ENCODE measurements around the gene CNKSR3.

Gene CNKSR3

GRCh38 chr6:154434662-154435061 is 75.8 kb downstream of the CNKSR3 start:
- no peak overlapping the region for H3K9ac ChIP-seq
- no peaks in the 10 kb centered on the region for H4K20me1 ChIP-seq (ENCODE audit: insufficient read depth)
- H3K4me3 ChIP-seq (IDR thresholded peaks at IDR 0.05; ENCODE audit: insufficient read depth, low read depth, low read length) = no peak overlapping the region
- TF ChIP-seq, protein P1, sequence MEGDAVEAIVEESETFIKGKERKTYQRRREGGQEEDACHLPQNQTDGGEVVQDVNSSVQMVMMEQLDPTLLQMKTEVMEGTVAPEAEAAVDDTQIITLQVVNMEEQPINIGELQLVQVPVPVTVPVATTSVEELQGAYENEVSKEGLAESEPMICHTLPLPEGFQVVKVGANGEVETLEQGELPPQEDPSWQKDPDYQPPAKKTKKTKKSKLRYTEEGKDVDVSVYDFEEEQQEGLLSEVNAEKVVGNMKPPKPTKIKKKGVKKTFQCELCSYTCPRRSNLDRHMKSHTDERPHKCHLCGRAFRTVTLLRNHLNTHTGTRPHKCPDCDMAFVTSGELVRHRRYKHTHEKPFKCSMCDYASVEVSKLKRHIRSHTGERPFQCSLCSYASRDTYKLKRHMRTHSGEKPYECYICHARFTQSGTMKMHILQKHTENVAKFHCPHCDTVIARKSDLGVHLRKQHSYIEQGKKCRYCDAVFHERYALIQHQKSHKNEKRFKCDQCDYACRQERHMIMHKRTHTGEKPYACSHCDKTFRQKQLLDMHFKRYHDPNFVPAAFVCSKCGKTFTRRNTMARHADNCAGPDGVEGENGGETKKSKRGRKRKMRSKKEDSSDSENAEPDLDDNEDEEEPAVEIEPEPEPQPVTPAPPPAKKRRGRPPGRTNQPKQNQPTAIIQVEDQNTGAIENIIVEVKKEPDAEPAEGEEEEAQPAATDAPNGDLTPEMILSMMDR (conservative IDR thresholded peaks at IDR 0.05; ENCODE audit: low read depth, low read length) = no peak
- H3K27ac ChIP-seq = no peak overlapping the region
- H3K27me3 ChIP-seq (ENCODE audit: insufficient read depth, low read depth) = no peaks in the 10 kb centered on the region
- H3K4me1 ChIP-seq (ENCODE audit: low read depth, poor library complexity, severe bottlenecking) = no peaks in the 10 kb centered on the region
- H2AFZ ChIP-seq (ENCODE audit: low read depth) = no peak overlapping the region
- H3K36me3 ChIP-seq (ENCODE audit: insufficient read depth) = no peaks in the 10 kb centered on the region
- no peaks in the 10 kb centered on the region for H3K79me2 ChIP-seq (ENCODE audit: insufficient read depth, low read depth)
- no peak overlapping the region for H3K4me2 ChIP-seq

- TF ChIP-seq, protein P1 (conservative IDR thresholded peaks at IDR 0.05; ENCODE audit: low read depth, low read length) = no peak
- no peaks in the 10 kb centered on the region for H4K20me1 ChIP-seq (ENCODE audit: insufficient read depth)
- no peaks in the 10 kb centered on the region for H3K4me1 ChIP-seq (ENCODE audit: low read depth, poor library complexity, severe bottlenecking)
- no peak overlapping the region for H3K27ac ChIP-seq
- no peaks in the 10 kb centered on the region for H3K79me2 ChIP-seq (ENCODE audit: insufficient read depth, low read depth)
- no peak overlapping the region for H3K4me3 ChIP-seq (IDR thresholded peaks at IDR 0.05; ENCODE audit: insufficient read depth, low read depth, low read length)
- H3K36me3 ChIP-seq (ENCODE audit: insufficient read depth) = no peaks in the 10 kb centered on the region
- no peaks in the 10 kb centered on the region for H3K27me3 ChIP-seq (ENCODE audit: insufficient read depth, low read depth)
- H3K4me2 ChIP-seq = no peak overlapping the region
- no peak overlapping the region for H3K9ac ChIP-seq
- no peak overlapping the region for H2AFZ ChIP-seq (ENCODE audit: low read depth)
Measured at GRCh38 chr6:154433477-154434241, 76.8 kb downstream of the CNKSR3 start.

DNA sequence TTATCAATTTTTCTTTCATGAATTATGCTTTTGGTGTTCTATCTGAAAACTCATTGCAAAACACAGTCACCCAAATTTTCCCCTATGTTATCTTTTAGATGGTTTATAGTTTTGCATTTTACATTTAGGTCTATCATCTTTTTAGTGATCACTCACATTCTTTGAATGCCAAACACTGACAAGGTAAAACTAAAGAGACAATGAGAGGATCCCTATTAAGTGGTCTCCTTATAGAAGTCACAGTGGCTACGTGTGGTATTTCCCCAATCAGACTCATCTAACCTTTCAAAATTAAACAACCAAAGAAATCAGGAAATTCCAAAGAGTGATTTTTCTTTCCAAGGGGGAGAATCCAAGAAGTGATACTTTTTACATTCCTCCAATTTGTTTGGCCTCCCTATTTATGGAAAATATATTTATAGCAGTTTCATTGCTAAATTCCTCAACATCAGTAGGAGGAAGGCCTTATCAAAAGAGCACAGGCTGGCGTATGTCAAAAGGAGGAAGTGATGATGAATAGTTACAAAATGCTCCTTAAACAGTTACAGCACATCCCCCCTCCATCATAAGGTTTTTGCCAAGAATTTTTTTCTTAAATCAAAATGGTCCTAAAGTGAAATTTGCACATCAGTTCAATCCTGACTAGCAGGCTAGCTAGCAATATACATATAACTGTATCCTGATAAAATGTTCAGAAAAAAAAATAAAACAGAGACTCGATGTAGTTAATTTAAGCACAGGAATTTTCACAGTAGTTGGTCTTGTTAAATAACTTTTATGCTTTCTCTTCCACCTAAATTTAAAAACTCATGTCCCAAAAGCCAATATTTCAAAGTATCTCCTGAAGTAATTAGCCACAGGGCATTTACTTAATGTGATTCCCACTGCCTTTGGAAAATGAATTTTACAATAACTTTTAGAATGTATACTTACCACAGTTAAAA is 77.7 kb downstream of the CNKSR3 start:
- Histone ChIP-seq H3K27ac (no peak overlapping the region), H3K4me2 (no peak overlapping the region), H3K4me3 (IDR thresholded peaks at IDR 0.05; ENCODE audit: insufficient read depth, low read depth, low read length) (no peak overlapping the region), H3K36me3 (ENCODE audit: insufficient read depth) (no peaks in the 10 kb centered on the region), H3K79me2 (ENCODE audit: insufficient read depth, low read depth) (no peaks in the 10 kb centered on the region), H2AFZ (ENCODE audit: low read depth) (no peak overlapping the region), H3K27me3 (ENCODE audit: insufficient read depth, low read depth) (no peaks in the 10 kb centered on the region), H3K4me1 (ENCODE audit: low read depth, poor library complexity, severe bottlenecking) (no peaks in the 10 kb centered on the region), H3K9ac (no peak overlapping the region), H4K20me1 (ENCODE audit: insufficient read depth) (no peaks in the 10 kb centered on the region)
- TF ChIP-seq, protein P1 (conservative IDR thresholded peaks at IDR 0.05; ENCODE audit: low read depth, low read length) = no peak

DNA sequence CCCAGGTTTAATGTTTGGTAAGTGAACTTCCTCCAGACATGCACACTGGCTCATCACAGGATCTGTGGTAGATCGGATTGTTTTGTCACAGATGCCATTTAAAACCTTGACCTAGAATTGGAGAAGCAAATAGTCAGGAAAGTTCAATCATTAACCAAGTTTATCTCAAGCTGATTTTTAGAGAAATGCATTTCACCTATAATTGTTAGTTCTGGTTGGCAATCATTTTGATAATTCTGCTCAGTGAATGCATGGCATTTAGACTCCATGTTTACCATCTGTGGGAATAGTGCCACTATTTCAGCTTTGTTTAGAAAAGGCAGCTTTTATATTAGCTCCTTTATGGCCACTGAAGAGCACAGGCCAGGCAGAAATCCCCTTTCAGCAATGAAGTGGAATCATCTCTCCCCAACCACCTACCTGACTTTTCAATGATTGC is 80.0 kb downstream of the CNKSR3 start:
- Histone ChIP-seq H3K27ac (no peak overlapping the region), H3K9ac (no peak overlapping the region), H3K79me2 (ENCODE audit: insufficient read depth, low read depth) (no peaks in the 10 kb centered on the region), H2AFZ (ENCODE audit: low read depth) (no peak overlapping the region), H3K36me3 (ENCODE audit: insufficient read depth) (no peaks in the 10 kb centered on the region), H4K20me1 (ENCODE audit: insufficient read depth) (no peaks in the 10 kb centered on the region), H3K4me3 (IDR thresholded peaks at IDR 0.05; ENCODE audit: insufficient read depth, low read depth, low read length) (no peak overlapping the region), H3K4me2 (no peak overlapping the region), H3K4me1 (ENCODE audit: low read depth, poor library complexity, severe bottlenecking) (no peaks in the 10 kb centered on the region), H3K27me3 (ENCODE audit: insufficient read depth, low read depth) (no peaks in the 10 kb centered on the region)
- TF ChIP-seq, protein P1 (conservative IDR thresholded peaks at IDR 0.05; ENCODE audit: low read depth, low read length) = no peak

Measured in KMS-11 (cell line).